Common myeloid progenitor, CD34-positive (primary cell): ENCODE measurements around the gene SLC17A3.

Experiments used
- CTCF ChIA-PET: fragments of 350-600 bp; sonication (Branson Sonifier 250); formaldehyde crosslinking; loops from one replicate; lab custom pipeline; 2021; ENCODE audit warnings: antibody characterized with exemption; lab: Charles Lee
- POLR2A ChIA-PET: fragments of 350-600 bp; sonication (Branson Sonifier 250); formaldehyde crosslinking; loops from one replicate; lab custom pipeline; 2021; ENCODE audit warnings: antibody characterized with exemption; lab: Charles Lee
- DNase-seq, 3 donors: peaks; one replicate each; pipeline versions ENCODE4 v3.0.0 to v3.0.0-alpha.2; 2013
- H3K27ac ChIP-seq, 2 experiments: 1 replicate in 1 of 2; 2 replicates in 1 of 2; pipeline ENCODE4 v1.7.0; 2013; ENCODE audit warnings: inconsistent platforms in 2 of 2, low read length in 2 of 2, mild to moderate bottlenecking in 2 of 2, low read depth in 1 of 2, moderate library complexity in 1 of 2; ENCODE audit not compliant: severe bottlenecking in 2 of 2, insufficient read depth in 1 of 2, poor library complexity in 1 of 2
- H3K27me3 ChIP-seq, 5 experiments: replicated peaks in 2 of 5; 1 replicate in 3 of 5; 2 replicates in 2 of 5; pipeline versions ENCODE4 v1.6.1 to v1.7.0; 2013; ENCODE audit warnings: low read length in 4 of 5, mild to moderate bottlenecking in 2 of 5, moderate library complexity in 2 of 5, inconsistent platforms in 1 of 5; ENCODE audit not compliant: insufficient read depth in 5 of 5, control insufficient read depth in 4 of 5
- H3K36me3 ChIP-seq, 4 experiments: 1 replicate in 2 of 4; 2 replicates in 2 of 4; pipeline versions ENCODE4 v1.6.1 to v1.7.0; 2013; ENCODE audit warnings: low read length in 3 of 4, control low read depth in 1 of 4, mild to moderate bottlenecking in 1 of 4; ENCODE audit not compliant: control insufficient read depth in 4 of 4, insufficient read depth in 4 of 4
- H3K4me1 ChIP-seq, 4 experiments: 1 replicate in 3 of 4; 2 replicates in 1 of 4; pipeline versions ENCODE4 v1.6.1 to v1.7.1; 2013; ENCODE audit warnings: low read length in 3 of 4, mild to moderate bottlenecking in 3 of 4, control low read depth in 1 of 4, inconsistent platforms in 1 of 4, moderate library complexity in 1 of 4; ENCODE audit not compliant: control insufficient read depth in 4 of 4, insufficient read depth in 4 of 4; ENCODE audit errors: control extremely low read depth in 1 of 4
- H3K4me3 ChIP-seq, 7 experiments: 1 replicate in 4 of 7; 2 replicates in 3 of 7; pipeline versions ENCODE4 v1.5.1 to v1.7.0; 2013; ENCODE audit warnings: mild to moderate bottlenecking in 7 of 7, low read length in 6 of 7, moderate library complexity in 6 of 7, inconsistent platforms in 2 of 7, low read depth in 2 of 7, control low read depth in 1 of 7; ENCODE audit not compliant: insufficient read depth in 4 of 7, control insufficient read depth in 1 of 7; ENCODE audit errors: extremely low read depth in 1 of 7
- H3K9me3 ChIP-seq, 5 experiments: 1 replicate in 4 of 5; 2 replicates in 1 of 5; pipeline versions ENCODE4 v1.6.1 to v1.7.1; 2013; ENCODE audit warnings: low read length in 4 of 5, mild to moderate bottlenecking in 2 of 5, inconsistent platforms in 1 of 5, low read depth in 1 of 5, moderate library complexity in 1 of 5; ENCODE audit not compliant: control insufficient read depth in 4 of 5, insufficient read depth in 2 of 5; ENCODE audit errors: control extremely low read depth in 1 of 5
- WGBS: methylation state at CpG from one replicate; pipeline ENCODE4 v1.1.5; 2013; ENCODE audit not compliant: insufficient coverage; 5-methylcytosine and 5-hydroxymethylcytosine counted together

The SLC17A3 gene

GRCh38 chr6:25869840-25870239 is 4.2 kb downstream of the SLC17A3 start:
- ChIA-PET POLR2A (no interaction called here), CTCF (no interaction called here)
- 100% methylated on average over 1 of the region's 1 CpG for WGBS
- no peaks in the 10 kb centered on the region for H3K9me3 ChIP-seq
- H3K27ac ChIP-seq, result no peak overlapping the region
- H3K4me3 ChIP-seq, result no peak overlapping the region
- H3K27me3 ChIP-seq, result no peaks in the 10 kb centered on the region
- peaks cover 3 to 11% (median 8%) of the 10 kb centered on the region in 4 experiments for H3K4me1 ChIP-seq
- no peak for DNase-seq
- H3K36me3 ChIP-seq, result no peaks in the 10 kb centered on the region

DNA sequence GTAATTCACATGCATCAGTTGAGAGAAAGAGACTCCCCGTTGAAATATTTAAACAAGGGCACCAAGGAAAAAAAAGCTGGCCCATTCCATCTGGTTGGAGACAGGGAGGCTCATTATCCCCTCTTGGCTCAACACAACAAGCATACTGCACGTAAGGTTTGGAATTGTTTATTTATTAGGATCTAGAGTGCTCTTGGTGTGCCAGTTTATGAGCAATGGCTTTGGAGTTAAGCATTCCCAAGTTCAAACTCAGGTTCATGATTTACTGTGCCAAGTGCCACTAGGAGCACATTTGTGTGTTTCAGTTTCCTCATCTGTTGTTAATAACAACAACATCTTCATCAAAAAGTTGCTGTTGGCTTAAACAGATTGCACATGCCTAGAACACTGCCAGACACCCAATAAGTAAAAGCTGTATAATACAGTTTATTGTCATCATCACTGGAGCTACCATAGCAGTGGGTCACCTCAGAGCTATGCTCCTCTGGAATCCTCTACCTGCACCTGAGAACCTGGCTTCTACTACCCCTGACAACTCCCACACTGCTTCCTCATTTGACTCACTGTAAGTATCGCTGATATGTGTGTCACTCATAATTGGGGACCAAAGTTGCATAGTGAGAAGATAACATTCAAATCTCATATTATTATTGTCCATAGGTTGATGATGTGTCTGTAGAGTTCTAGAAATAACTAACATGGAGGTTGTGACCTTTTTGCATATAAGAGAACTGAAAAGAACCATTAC is 5.4 kb downstream of the SLC17A3 start:
- ChIA-PET POLR2A (no interaction called here), CTCF (no interaction called here)
- Histone ChIP-seq H3K27ac (no peak overlapping the region), H3K9me3 (no peaks in the 10 kb centered on the region), H3K4me3 (no peak overlapping the region), H3K27me3 (no peaks in the 10 kb centered on the region), H3K4me1 (peaks cover 3 to 15% (median 7%) of the 10 kb centered on the region in 4 experiments), H3K36me3 (no peaks in the 10 kb centered on the region)
- DNase-seq, result no peak
- 100% methylated on average over 1 of the region's 3 CpGs for WGBS

DNA sequence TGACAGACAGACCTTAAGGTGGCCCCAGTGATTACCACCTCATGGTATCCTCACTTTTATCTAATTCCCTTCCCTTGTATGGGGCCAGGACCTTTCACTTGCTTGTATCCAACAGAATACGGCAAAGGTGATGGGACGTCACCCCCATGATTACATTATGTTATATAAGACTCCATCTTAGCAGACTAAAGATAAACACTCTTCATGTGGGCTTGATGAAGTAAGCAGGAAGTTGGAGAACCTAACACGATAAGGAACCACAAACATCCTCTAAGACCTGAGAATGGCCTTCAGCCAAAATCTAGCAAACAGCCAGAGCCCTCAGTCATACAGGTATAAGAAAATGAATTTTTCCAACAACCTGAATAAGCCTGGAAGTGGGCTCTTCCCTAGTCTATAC is 8.0 kb downstream of the SLC17A3 start:
- Histone ChIP-seq H3K4me1 (peaks cover 3 to 15% (median 7%) of the 10 kb centered on the region in 4 experiments), H3K36me3 (no peaks in the 10 kb centered on the region), H3K27ac (no peak overlapping the region), H3K27me3 (no peaks in the 10 kb centered on the region), H3K9me3 (no peaks in the 10 kb centered on the region), H3K4me3 (peak overlapping the region in 1 of 7 experiments; percentile 13)
- no CpG with 5 or more reads among the region's 3 CpGs for WGBS
- ChIA-PET CTCF (interaction anchor here (1.1 to 1.2 kb wide), 2 partner anchors 78 to 203 kb away, joined by 3 to 5 read pairs; no protein-coding TSS in a partner anchor), POLR2A (interaction anchor here (0.6 kb wide), 1 partner anchor 1106 kb away, joined by 3 read pairs; no protein-coding TSS in a partner anchor)
- peak; percentile 60 to 80 (median 66) for DNase-seq

GRCh38 chr6:25863360-25863759 is 10.7 kb downstream of the SLC17A3 start:
- no peak overlapping the region for H3K27ac ChIP-seq
- H3K4me1 ChIP-seq, result peaks cover 3 to 15% (median 7%) of the 10 kb centered on the region in 4 experiments
- POLR2A ChIA-PET, result no interaction called here
- no peaks in the 10 kb centered on the region for H3K9me3 ChIP-seq
- H3K36me3 ChIP-seq, result no peaks in the 10 kb centered on the region
- H3K4me3 ChIP-seq, result no peak overlapping the region
- no peak for DNase-seq
- no CpG with 5 or more reads among the region's 2 CpGs for WGBS
- CTCF ChIA-PET, result interaction anchor here (1.6 kb wide), 2 partner anchors 17 to 22 kb away, joined by 3 read pairs; no protein-coding TSS in a partner anchor
- H3K27me3 ChIP-seq, result no peaks in the 10 kb centered on the region

DNA sequence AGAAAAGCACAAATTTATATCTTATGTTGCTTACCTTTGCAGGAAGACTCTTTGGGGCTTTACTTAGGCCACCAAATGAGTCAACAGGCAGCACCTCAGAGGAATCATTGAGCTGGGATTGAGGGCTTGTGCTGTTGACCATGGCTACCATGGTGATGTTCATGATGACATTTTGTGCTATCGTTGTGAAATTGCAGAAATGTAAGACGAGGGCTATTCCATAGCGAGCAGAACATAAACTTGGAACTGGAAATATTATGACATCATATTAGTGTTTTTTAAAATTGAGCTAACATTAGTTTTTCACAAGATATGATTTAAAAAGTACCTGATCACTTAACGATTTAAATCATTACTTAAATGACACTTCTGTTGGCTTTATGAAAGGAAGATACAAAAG is 11.8 kb downstream of the SLC17A3 start:
- H3K4me3 ChIP-seq, result no peak overlapping the region
- no peak for DNase-seq
- H3K9me3 ChIP-seq, result no peaks in the 10 kb centered on the region
- no peaks in the 10 kb centered on the region for H3K27me3 ChIP-seq
- POLR2A ChIA-PET, result no interaction called here
- CTCF ChIA-PET, result interaction anchor here (1.6 kb wide), 1 partner anchor 18 kb away, joined by 3 read pairs; no protein-coding TSS in a partner anchor
- WGBS, result no CpG with 5 or more reads among the region's 4 CpGs
- no peak overlapping the region for H3K27ac ChIP-seq
- peaks cover 3 to 15% (median 7%) of the 10 kb centered on the region in 4 experiments for H3K4me1 ChIP-seq
- no peaks in the 10 kb centered on the region for H3K36me3 ChIP-seq

DNA sequence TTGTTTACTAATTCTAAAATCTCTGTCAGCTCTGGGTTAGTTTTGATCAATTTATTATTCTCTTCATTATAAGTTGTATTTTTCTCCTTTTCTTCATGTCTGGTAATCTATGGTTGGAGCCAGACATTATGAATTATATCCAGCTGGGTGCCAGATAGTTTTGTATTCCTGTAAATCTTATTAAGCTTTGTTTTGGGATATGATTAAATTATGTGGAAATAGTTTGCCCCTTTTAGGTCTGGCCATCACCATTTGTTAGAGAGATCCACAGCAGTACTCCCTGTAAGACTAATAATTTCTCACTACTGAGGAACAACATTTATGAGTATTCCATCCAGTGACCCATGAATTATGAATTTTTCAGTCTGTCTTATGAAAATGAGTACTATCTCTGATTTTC is 21.3 kb downstream of the SLC17A3 start:
- no peak overlapping the region for H3K4me3 ChIP-seq
- H3K27ac ChIP-seq, result no peak overlapping the region
- no peak for DNase-seq
- H3K9me3 ChIP-seq, result no peaks in the 10 kb centered on the region
- ChIA-PET POLR2A (no interaction called here), CTCF (no interaction called here)
- no peaks in the 10 kb centered on the region for H3K4me1 ChIP-seq
- H3K36me3 ChIP-seq, result no peaks in the 10 kb centered on the region
- no peaks in the 10 kb centered on the region for H3K27me3 ChIP-seq

DNA sequence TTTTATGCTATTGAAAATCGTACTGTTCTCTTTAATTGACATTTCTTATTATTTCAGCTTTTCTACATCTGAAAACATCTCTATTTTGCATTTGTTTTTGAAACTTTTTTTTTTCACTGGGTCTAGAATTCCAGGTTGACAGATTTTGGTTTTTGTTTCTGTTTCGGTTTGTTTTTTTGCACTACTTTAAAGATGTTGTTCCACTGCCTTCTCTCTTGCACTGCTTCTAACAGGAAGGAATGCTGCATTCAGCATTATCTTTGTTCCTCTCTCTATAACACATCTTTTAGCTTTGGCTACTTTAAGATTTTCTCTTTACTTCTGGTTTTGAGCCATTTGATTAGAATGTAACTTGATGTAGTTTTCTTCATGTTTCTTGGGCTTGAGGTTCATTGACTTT is 22.1 kb downstream of the SLC17A3 start:
- H3K27me3 ChIP-seq, result no peaks in the 10 kb centered on the region
- ChIA-PET CTCF (no interaction called here), POLR2A (no interaction called here)
- H3K4me1 ChIP-seq, result no peaks in the 10 kb centered on the region
- H3K9me3 ChIP-seq, result no peaks in the 10 kb centered on the region
- WGBS, result 83% methylated on average over 1 of the region's 2 CpGs
- no peak overlapping the region for H3K27ac ChIP-seq
- H3K36me3 ChIP-seq, result no peaks in the 10 kb centered on the region
- DNase-seq, result peak in 1 of 3 donors; percentile 11
- H3K4me3 ChIP-seq, result no peak overlapping the region
